B cell (primary cell): ENCODE measurements around the gene PFDN2. TPM values are rescaled to one million over a fixed set of nuclear protein-coding genes. Genes with fewer than 3 reads are reported as not detected.

Experiments used
- ATAC-seq: fragments of 200-7000 bp; cut with Tn5 transposase; one replicate; pipeline ENCODE4 v1.10.0; 2021; ENCODE audit warnings: low read depth, mild to moderate bottlenecking, moderate number of reproducible peaks, moderate library complexity
- CTCF ChIA-PET: fragments of 350-600 bp; sonication (Branson Sonifier 250); formaldehyde crosslinking; loops from one replicate; lab custom pipeline; 2021; ENCODE audit warnings: antibody characterized with exemption, inconsistent platforms; lab: Charles Lee
- POLR2A ChIA-PET: fragments of 350-600 bp; sonication (Branson Sonifier 250); formaldehyde crosslinking; loops from one replicate; lab custom pipeline; 2021; ENCODE audit warnings: antibody characterized with exemption; lab: Charles Lee
- DNase-seq: peaks from one replicate; pipeline ENCODE4 v3.0.0; 2013
- H2AFZ ChIP-seq: 2 replicates; pipeline ENCODE4 v1.6.1; 2012; ENCODE audit warnings: mild to moderate bottlenecking, low read depth, low read length; ENCODE audit not compliant: insufficient read depth, poor library complexity, severe bottlenecking
- H3K27ac ChIP-seq, 2 donors: 1 replicate in 1 of 2; 2 replicates in 1 of 2; pipeline ENCODE4 v1.5.1; 2012 to 2013; ENCODE audit warnings: low read length in 2 of 2, mild to moderate bottlenecking in 2 of 2, moderate library complexity in 1 of 2
- H3K27me3 ChIP-seq, 4 experiments: fragments of 200-600 bp in 1 of 4; sonication (generic) in 1 of 4; replicated peaks in 1 of 4; 1 replicate in 2 of 4; 2 replicates in 2 of 4; pipeline versions ENCODE4 v1.6.1 to v1.7.0; 2013 to 2016; ENCODE audit warnings: low read length in 3 of 4, mild to moderate bottlenecking in 2 of 4, mixed read lengths in 1 of 4, moderate library complexity in 1 of 4; ENCODE audit not compliant: insufficient read depth in 4 of 4, control insufficient read depth in 3 of 4; ENCODE audit errors: control extremely low read depth in 1 of 4
- H3K36me3 ChIP-seq, 2 experiments: replicated peaks in 1 of 2; 1 replicate in 1 of 2; 2 replicates in 1 of 2; pipeline versions ENCODE4 v1.6.1 to v1.7.1; 2013; ENCODE audit warnings: low read length in 1 of 2; ENCODE audit not compliant: insufficient read depth in 2 of 2, control insufficient read depth in 1 of 2; ENCODE audit errors: control extremely low read depth in 1 of 2, extremely low read depth in 1 of 2
- H3K4me1 ChIP-seq, 2 donors: fragments of 200-600 bp in 1 of 2; sonication (generic) in 1 of 2; 1 replicate in 1 of 2; 2 replicates in 1 of 2; pipeline versions ENCODE4 v1.5.1 to v1.6.1; 2013 to 2017; ENCODE audit warnings: low read length in 2 of 2; ENCODE audit not compliant: control insufficient read depth in 2 of 2, insufficient read depth in 2 of 2
- H3K4me2 ChIP-seq: replicated peaks from 2 replicates; pipeline ENCODE3; 2012; ENCODE audit warnings: mild to moderate bottlenecking, low read depth, low read length; ENCODE audit not compliant: poor library complexity, severe bottlenecking
- H3K4me3 ChIP-seq, 5 experiments: fragments of 200-600 bp in 1 of 5; sonication (generic) in 1 of 5; 1 replicate in 3 of 5; 2 replicates in 2 of 5; pipeline versions ENCODE4 v1.5.1 to v1.7.0; 2011 to 2016; ENCODE audit warnings: low read length in 4 of 5, mild to moderate bottlenecking in 4 of 5, low read depth in 2 of 5, control low read depth in 1 of 5, moderate library complexity in 1 of 5; ENCODE audit not compliant: insufficient read depth in 1 of 5; ENCODE audit errors: control extremely low read depth in 1 of 5, extremely low read depth in 1 of 5
- H3K79me2 ChIP-seq: fragments of 200-600 bp; sonication (generic); one replicate; pipeline ENCODE4 v1.6.0; 2016; ENCODE audit warnings: low read length; ENCODE audit not compliant: control insufficient read depth, insufficient read depth
- H3K9ac ChIP-seq: fragments of 200-600 bp; sonication (generic); 2 replicates; pipeline ENCODE4 v1.6.1; 2017; ENCODE audit warnings: mild to moderate bottlenecking, low read length, moderate library complexity
- H3K9me3 ChIP-seq, 3 donors: one replicate each; pipeline versions ENCODE4 v1.6.1 to v1.7.1; 2013; ENCODE audit warnings: low read length in 2 of 3; ENCODE audit not compliant: control insufficient read depth in 2 of 3, insufficient read depth in 1 of 3; ENCODE audit errors: control extremely low read depth in 1 of 3
- H4K20me1 ChIP-seq: 2 replicates; pipeline ENCODE4 v1.6.0; 2012; ENCODE audit warnings: mild to moderate bottlenecking, low read length; ENCODE audit not compliant: insufficient read depth, control insufficient read depth, poor library complexity, severe bottlenecking
- H3K27ac Mint-ChIP-seq: one replicate; pipeline ENCODE4 v1.8.0; 2021; ENCODE audit warnings: mixed read lengths
- H3K27me3 Mint-ChIP-seq: one replicate; pipeline ENCODE4 v1.8.0; 2021; ENCODE audit warnings: mixed read lengths
- H3K4me1 Mint-ChIP-seq: one replicate; pipeline ENCODE4 v1.8.0; 2021; ENCODE audit warnings: mixed read lengths
- H3K4me3 Mint-ChIP-seq: one replicate; pipeline ENCODE4 v1.8.0; 2021; ENCODE audit warnings: mixed read lengths
- H3K9me3 Mint-ChIP-seq: one replicate; pipeline ENCODE4 v1.8.0; 2022; ENCODE audit warnings: mixed read lengths; ENCODE audit not compliant: insufficient read depth
- CTCF ChIP-seq: fragments of 200-600 bp; IDR thresholded peaks from one replicate; pipeline ENCODE4 v1.8.0; 2022; ENCODE audit warnings: antibody characterized with exemption, mild to moderate bottlenecking
- EZH2 ChIP-seq: IDR thresholded peaks from 2 replicates; pipeline ENCODE4 v1.6.1; 2012; ENCODE audit warnings: borderline replicate concordance, low read depth, mild to moderate bottlenecking, moderate library complexity, low read length; ENCODE audit not compliant: insufficient read depth, poor library complexity, severe bottlenecking
- WGBS: methylation state at CpG from one replicate; pipeline ENCODE4 v1.1.5; 2013; ENCODE audit warnings: missing lambda C conversion rate; ENCODE audit not compliant: insufficient coverage; 5-methylcytosine and 5-hydroxymethylcytosine counted together
- intact Hi-C: fragments of 100-400 bp; cut with micrococcal nuclease; formaldehyde crosslinking; loops from one replicate; pipeline ENCODE4 v1.10.0; 2022
- polyA plus RNA-seq: library from polyadenylated mRNA; depleted of rRNA; stranded (reverse); fragments of >200 nt; gene quantifications from 2 replicates; pipeline ENCODE4 v1.2.3, GENCODE V29; 2012
- total RNA-seq, 2 donors: library from RNA; stranded (reverse); fragments of 120-200 nt in 1 of 2; gene quantifications; 1 replicate in 1 of 2; 2 replicates in 1 of 2; pipeline versions ENCODE4 v1.2.3 to v1.2.4, GENCODE V29; 2013 to 2022

Gene PFDN2
- total and polyA plus RNA-seq, 2 donors (not counting 1 experiment from before 2014, with no cell fraction given), result 29.9 to 43.2 TPM

DNA sequence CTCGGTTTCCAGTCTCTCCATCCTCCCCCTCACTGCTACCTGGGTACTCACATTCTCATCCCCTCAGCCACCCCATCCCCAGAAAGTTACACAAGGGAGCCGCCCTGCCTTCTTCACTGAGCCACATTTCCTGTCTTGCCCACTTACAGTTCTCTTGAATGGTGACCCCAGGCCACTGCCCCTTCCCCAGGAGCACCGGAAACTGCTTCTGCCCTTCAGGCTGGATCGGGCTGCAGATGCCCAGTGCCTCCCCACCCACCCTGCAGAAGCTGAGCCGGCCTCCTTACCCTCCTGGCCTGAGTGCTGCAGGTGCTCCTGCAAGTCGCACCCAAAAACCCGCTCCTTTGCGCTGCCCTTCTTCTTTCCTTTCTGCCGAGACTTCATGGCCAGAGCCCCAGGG is 48.6 kb downstream of the PFDN2 start:
- CTCF ChIA-PET, result interaction anchor here (0.8 to 8.9 kb wide), 16 partner anchors 10 to 317 kb away, joined by 3 to 142 read pairs (median 5); partner anchors contain the start of genes DEDD, KLHDC9, TOMM40L and TSTD1
- peak overlapping the region; percentile 92 for H3K9ac ChIP-seq
- H3K4me3 ChIP-seq, result peak overlapping the region; percentile 76 to 97 (median 91)

More for the DNA sequence above, 48.6 kb downstream of the PFDN2 start:
- POLR2A ChIA-PET, result interaction anchor here (0.6 to 6.8 kb wide), 11 partner anchors 18 to 112 kb away, joined by 3 to 108 read pairs (median 7); partner anchors contain the start of genes DEDD, KLHDC9, TSTD1 and UFC1
- no peak for ATAC-seq
- peaks cover 2 to 8% of the 10 kb centered on the region in 2 experiments for H3K36me3 ChIP-seq
- 0% methylated on average over 9 of the region's 9 CpGs for WGBS
- intact Hi-C loops, result loop anchor here (1.0 to 5.0 kb wide), 3 partner anchors 29 to 84 kb away; partner anchors contain the start of genes DEDD, KLHDC9 and UFC1
- DNase-seq, result no peak
- peak overlapping the region; percentile 65 for H2AFZ ChIP-seq
- TF ChIP-seq EZH2, result no peak
- no peak for TF ChIP-seq CTCF
- peaks cover 78% of the 10 kb centered on the region for H3K79me2 ChIP-seq
- Mint-ChIP-seq H3K27me3 (no peaks in the 10 kb centered on the region), H3K9me3 (no peaks in the 10 kb centered on the region), H3K4me1 (peaks cover 52% of the 10 kb centered on the region), H3K27ac (peak overlapping the region; percentile 98), H3K4me3 (peak overlapping the region; percentile 100)
- no peaks in the 10 kb centered on the region for H3K9me3 ChIP-seq
- H3K4me2 ChIP-seq, result peak overlapping the region; percentile 97
- peak overlapping the region; percentile 95 to 96 for H3K27ac ChIP-seq
- H3K27me3 ChIP-seq, result no peaks in the 10 kb centered on the region
- peaks cover 29% of the 10 kb centered on the region for H4K20me1 ChIP-seq
- H3K4me1 ChIP-seq, result peaks cover 40 to 58% of the 10 kb centered on the region in 2 donors
